ENCODE measurements around the gene ITIH1. TPM values are rescaled to one million over a fixed set of nuclear protein-coding genes. Genes with fewer than 3 reads are reported as not detected.

The ITIH1 gene
- total and polyA plus RNA-seq, 7 experiments from 2014 or later: not detected

GRCh38 chr3:52784021-52784621 is 6.7 kb downstream of the ITIH1 start:
- intact Hi-C loops (cut with micrococcal nuclease): no loop called here
- no peaks in the 10 kb centered on the region for H3K4me1 ChIP-seq (ENCODE audit: control insufficient read depth in 2 of 2, insufficient read depth in 2 of 2, low read length in 2 of 2)
- H3K36me3 ChIP-seq (ENCODE audit: control insufficient read depth in 2 of 3, insufficient read depth in 3 of 3, low read length in 3 of 3): no peaks in the 10 kb centered on the region
- H3K9me3 ChIP-seq (ENCODE audit: control insufficient read depth in 2 of 3, low read length in 3 of 3): no peaks in the 10 kb centered on the region
- no peaks in the 10 kb centered on the region for H3K36me3 Mint-ChIP-seq
- DNase-seq: no peak
- peaks cover 0 to 9% (median 0%) of the 10 kb centered on the region in 7 donors for H3K4me1 Mint-ChIP-seq
- no peak overlapping the region for H3K27ac ChIP-seq (ENCODE audit: low read depth, low read length)
- H3K4me3 ChIP-seq (ENCODE audit: low read length): no peak overlapping the region
- POLR2A ChIA-PET: no interaction called here
- no peak for ATAC-seq
- H3K4me3 Mint-ChIP-seq: no peak overlapping the region
- H3K9me3 Mint-ChIP-seq: no peaks in the 10 kb centered on the region
- H3K27me3 Mint-ChIP-seq: peaks cover 0 to 14% (median 3%) of the 10 kb centered on the region in 5 donors
- H3K27ac Mint-ChIP-seq: no peak overlapping the region
- H3K27me3 ChIP-seq (ENCODE audit: control insufficient read depth in 2 of 2, insufficient read depth in 2 of 2, low read length in 2 of 2): no peaks in the 10 kb centered on the region
- CTCF ChIA-PET: no interaction called here

- H3K27me3 Mint-ChIP-seq: peaks cover 0 to 11% (median 3%) of the 10 kb centered on the region in 5 donors
- intact Hi-C loops (cut with micrococcal nuclease): no loop called here
- H3K36me3 ChIP-seq (ENCODE audit: control insufficient read depth in 2 of 3, insufficient read depth in 3 of 3, low read length in 3 of 3): no peaks in the 10 kb centered on the region
- H3K27ac Mint-ChIP-seq: no peak overlapping the region
- no peak for ATAC-seq
- H3K4me3 ChIP-seq (ENCODE audit: low read length): no peak overlapping the region
- no peak overlapping the region for H3K27ac ChIP-seq (ENCODE audit: low read depth, low read length)
- POLR2A ChIA-PET: no interaction called here
- no peak overlapping the region for H3K4me3 Mint-ChIP-seq
- no peak for DNase-seq
- H3K4me1 ChIP-seq (ENCODE audit: control insufficient read depth in 2 of 2, insufficient read depth in 2 of 2, low read length in 2 of 2): no peaks in the 10 kb centered on the region
- CTCF ChIA-PET: no interaction called here
- no peaks in the 10 kb centered on the region for H3K36me3 Mint-ChIP-seq
- no peaks in the 10 kb centered on the region for H3K27me3 ChIP-seq (ENCODE audit: control insufficient read depth in 2 of 2, insufficient read depth in 2 of 2, low read length in 2 of 2)
- H3K9me3 ChIP-seq (ENCODE audit: control insufficient read depth in 2 of 3, low read length in 3 of 3): no peaks in the 10 kb centered on the region
- H3K4me1 Mint-ChIP-seq: peaks cover 0 to 6% (median 0%) of the 10 kb centered on the region in 7 donors
- no peaks in the 10 kb centered on the region for H3K9me3 Mint-ChIP-seq
These were observed 7.7 kb downstream of the ITIH1 start for GRCh38 chr3:52784931-52785590.

DNA sequence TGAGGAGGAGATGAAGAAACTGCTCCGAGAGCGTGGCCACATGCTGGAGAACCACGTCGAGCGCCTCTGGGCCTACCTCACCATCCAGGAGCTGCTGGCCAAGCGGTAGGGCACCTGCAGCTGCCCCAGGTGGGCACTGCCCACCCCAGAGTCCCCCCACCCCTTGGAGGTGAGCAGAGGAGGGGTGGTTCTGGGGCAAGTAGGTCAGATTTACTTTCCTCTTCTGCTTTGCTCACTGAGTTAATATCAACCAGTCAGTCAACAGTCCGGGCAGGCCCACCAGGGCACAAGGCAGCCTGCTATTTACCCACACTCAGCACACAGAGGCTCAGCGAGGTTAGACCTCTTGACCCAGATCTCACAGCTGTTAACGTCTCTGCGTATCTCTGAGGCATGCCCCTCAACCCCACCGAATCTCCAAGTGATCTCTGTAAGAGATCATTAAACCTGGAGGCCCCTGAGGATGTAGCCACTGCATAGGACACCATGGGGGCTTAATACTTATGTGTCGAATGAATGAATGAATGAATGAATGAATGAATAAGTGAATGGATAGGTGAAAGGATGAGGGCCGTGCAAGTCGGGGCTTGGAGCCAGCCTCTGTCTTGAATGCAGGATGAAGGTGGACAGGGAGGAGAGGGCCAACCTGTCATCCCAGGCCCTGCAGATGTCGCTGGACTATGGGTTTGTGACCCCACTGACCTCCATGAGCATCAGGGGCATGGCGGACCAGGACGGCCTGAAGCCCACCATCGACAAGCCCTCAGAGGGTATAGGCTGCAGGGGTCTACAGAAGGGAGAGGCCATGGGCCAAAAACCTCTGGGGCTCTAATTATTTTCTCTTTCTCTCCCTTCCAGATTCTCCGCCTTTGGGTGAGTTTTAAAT is 9.2 kb downstream of the ITIH1 start:
- no peak overlapping the region for H3K27ac Mint-ChIP-seq
- DNase-seq: no peak
- Histone ChIP-seq H3K27me3 (ENCODE audit: control insufficient read depth in 2 of 2, insufficient read depth in 2 of 2, low read length in 2 of 2) (no peaks in the 10 kb centered on the region), H3K4me1 (ENCODE audit: control insufficient read depth in 2 of 2, insufficient read depth in 2 of 2, low read length in 2 of 2) (no peaks in the 10 kb centered on the region), H3K9me3 (ENCODE audit: control insufficient read depth in 2 of 3, low read length in 3 of 3) (no peaks in the 10 kb centered on the region), H3K27ac (ENCODE audit: low read depth, low read length) (no peak overlapping the region), H3K36me3 (ENCODE audit: control insufficient read depth in 2 of 3, insufficient read depth in 3 of 3, low read length in 3 of 3) (no peaks in the 10 kb centered on the region), H3K4me3 (ENCODE audit: low read length) (no peak overlapping the region)
- no peak overlapping the region for H3K4me3 Mint-ChIP-seq
- peaks cover 0 to 11% (median 3%) of the 10 kb centered on the region in 5 donors for H3K27me3 Mint-ChIP-seq
- no peak for ATAC-seq
- ChIA-PET POLR2A (no interaction called here), CTCF (no interaction called here)
- intact Hi-C loops (cut with micrococcal nuclease): no loop called here
- peaks cover 0 to 6% (median 0%) of the 10 kb centered on the region in 7 donors for H3K4me1 Mint-ChIP-seq
- no peaks in the 10 kb centered on the region for H3K36me3 Mint-ChIP-seq
- no peaks in the 10 kb centered on the region for H3K9me3 Mint-ChIP-seq

- DNase-seq: no peak
- Mint-ChIP-seq H3K9me3 (no peaks in the 10 kb centered on the region), H3K4me1 (no peaks in the 10 kb centered on the region), H3K27ac (no peak overlapping the region), H3K4me3 (no peak overlapping the region), H3K27me3 (peaks cover 0 to 5% (median 1%) of the 10 kb centered on the region in 5 donors), H3K36me3 (no peaks in the 10 kb centered on the region)
- no peaks in the 10 kb centered on the region for H3K9me3 ChIP-seq (ENCODE audit: control insufficient read depth in 2 of 3, low read length in 3 of 3)
- no peaks in the 10 kb centered on the region for H3K27me3 ChIP-seq (ENCODE audit: control insufficient read depth in 2 of 2, insufficient read depth in 2 of 2, low read length in 2 of 2)
- H3K36me3 ChIP-seq (ENCODE audit: control insufficient read depth in 2 of 3, insufficient read depth in 3 of 3, low read length in 3 of 3): no peaks in the 10 kb centered on the region
- POLR2A ChIA-PET: no interaction called here
- CTCF ChIA-PET: interaction anchor here (0.6 kb wide), 1 partner anchor 89 kb away, joined by 3 read pairs; no protein-coding TSS in a partner anchor
- no peaks in the 10 kb centered on the region for H3K4me1 ChIP-seq (ENCODE audit: control insufficient read depth in 2 of 2, insufficient read depth in 2 of 2, low read length in 2 of 2)
- H3K27ac ChIP-seq (ENCODE audit: low read depth, low read length): no peak overlapping the region
- intact Hi-C loops (cut with micrococcal nuclease): no loop called here
- ATAC-seq: no peak
- no peak overlapping the region for H3K4me3 ChIP-seq (ENCODE audit: low read length)
These were observed 9.8 kb downstream of the ITIH1 start for GRCh38 chr3:52787246-52787645.

DNA sequence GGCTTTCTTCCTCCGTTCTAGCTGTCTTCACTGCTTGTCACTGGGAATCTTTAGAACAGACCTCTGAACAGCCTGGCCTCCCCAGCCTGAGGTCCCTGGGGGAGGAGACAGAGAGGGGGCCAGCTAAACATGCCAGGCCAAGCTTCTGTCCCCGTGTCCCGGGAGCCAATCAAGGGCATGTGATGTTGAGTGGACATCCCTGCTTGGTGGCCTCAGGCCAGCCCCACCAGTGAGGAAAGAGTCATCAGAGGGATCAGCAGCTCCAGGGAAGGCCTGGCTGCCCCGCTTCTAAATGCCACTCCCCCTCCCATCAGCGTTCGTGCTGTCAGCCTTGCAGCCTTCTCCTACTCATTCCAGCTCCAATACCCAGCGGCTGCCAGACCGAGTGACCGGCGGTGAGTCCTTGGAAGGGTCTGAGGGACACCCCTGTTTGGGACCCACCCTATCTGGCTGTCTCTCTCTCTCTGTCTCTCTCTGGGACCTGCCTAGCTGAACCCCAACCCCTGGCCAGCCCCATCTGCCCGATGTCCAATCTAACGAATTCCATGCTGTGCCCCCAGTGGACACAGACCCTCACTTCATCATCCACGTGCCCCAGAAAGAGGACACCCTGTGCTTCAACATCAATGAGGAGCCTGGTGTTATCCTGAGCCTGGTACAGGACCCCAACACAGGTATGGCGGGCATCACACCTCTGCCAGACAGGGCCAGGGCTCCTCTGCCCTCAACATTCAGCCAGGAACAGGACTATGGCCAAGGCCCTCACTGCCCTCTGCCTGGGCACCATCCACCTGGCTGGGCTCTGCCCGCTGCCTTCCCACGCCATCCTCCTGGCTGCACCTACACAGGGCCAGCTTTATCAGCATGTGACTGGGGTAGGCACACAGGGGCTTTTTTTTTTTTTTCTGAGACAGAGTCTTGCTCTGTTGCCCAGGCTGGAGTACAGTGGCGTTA is 10.6 kb downstream of the ITIH1 start:
- intact Hi-C loops (cut with micrococcal nuclease): no loop called here
- Histone ChIP-seq H3K4me1 (ENCODE audit: control insufficient read depth in 2 of 2, insufficient read depth in 2 of 2, low read length in 2 of 2) (no peaks in the 10 kb centered on the region), H3K4me3 (ENCODE audit: low read length) (no peak overlapping the region), H3K36me3 (ENCODE audit: control insufficient read depth in 2 of 3, insufficient read depth in 3 of 3, low read length in 3 of 3) (no peaks in the 10 kb centered on the region), H3K27me3 (ENCODE audit: control insufficient read depth in 2 of 2, insufficient read depth in 2 of 2, low read length in 2 of 2) (no peaks in the 10 kb centered on the region), H3K27ac (ENCODE audit: low read depth, low read length) (no peak overlapping the region), H3K9me3 (ENCODE audit: control insufficient read depth in 2 of 3, low read length in 3 of 3) (no peaks in the 10 kb centered on the region)
- POLR2A ChIA-PET: no interaction called here
- Mint-ChIP-seq H3K27ac (no peak overlapping the region), H3K4me1 (no peaks in the 10 kb centered on the region), H3K36me3 (no peaks in the 10 kb centered on the region), H3K9me3 (no peaks in the 10 kb centered on the region), H3K27me3 (peaks cover 0 to under 1% (median 0%) of the 10 kb centered on the region in 5 donors), H3K4me3 (no peak overlapping the region)
- DNase-seq (no peak), ATAC-seq (no peak)
- CTCF ChIA-PET: interaction anchor here (0.6 kb wide), 1 partner anchor 88 kb away, joined by 3 read pairs; no protein-coding TSS in a partner anchor

All from naive thymus-derived CD4-positive, alpha-beta T cell (primary cell).